Osteoblast (primary cell): ENCODE measurements around the gene FYTTD1. TPM values are rescaled to one million over a fixed set of nuclear protein-coding genes. Genes with fewer than 3 reads are reported as not detected.

Experiments
- DNase-seq: peaks from one replicate; pipeline ENCODE4 v3.0.0; 2011; ENCODE audit warnings: low spot score, mixed read lengths; ENCODE audit not compliant: insufficient read length; ENCODE audit errors: missing footprints
- H2AFZ ChIP-seq: 2 replicates; pipeline ENCODE4 v1.6.0; 2011; ENCODE audit warnings: mild to moderate bottlenecking, low read length
- H3K27ac ChIP-seq: 2 replicates; pipeline ENCODE4 v1.5.1; 2011; ENCODE audit warnings: mild to moderate bottlenecking, low read depth, low read length, moderate library complexity
- H3K27me3 ChIP-seq: 2 replicates; pipeline ENCODE4 v1.6.0; 2012; ENCODE audit warnings: mild to moderate bottlenecking, control low read depth, inconsistent platforms, low read length, moderate library complexity; ENCODE audit not compliant: insufficient read depth
- H3K36me3 ChIP-seq: 2 replicates; pipeline ENCODE4 v1.5.1; 2011; ENCODE audit warnings: mild to moderate bottlenecking, low read length, control low read depth, moderate library complexity; ENCODE audit not compliant: insufficient read depth
- H3K4me1 ChIP-seq: 2 replicates; pipeline ENCODE4 v1.5.1; 2011; ENCODE audit warnings: mild to moderate bottlenecking, low read length, control low read depth, moderate library complexity; ENCODE audit not compliant: insufficient read depth
- H3K4me2 ChIP-seq: 2 replicates; pipeline ENCODE4 v1.6.0; 2011; ENCODE audit warnings: mild to moderate bottlenecking, low read length; ENCODE audit not compliant: insufficient read depth
- H3K4me3 ChIP-seq: fragments of 200-600 bp; sonication (generic); 3 replicates; pipeline ENCODE4 v1.5.1; 2012; ENCODE audit warnings: mild to moderate bottlenecking, low read length, inconsistent platforms; ENCODE audit not compliant: insufficient read depth
- H3K79me2 ChIP-seq: 2 replicates; pipeline ENCODE4 v1.6.0; 2012; ENCODE audit warnings: mild to moderate bottlenecking, low read length, control low read depth, inconsistent platforms; ENCODE audit not compliant: insufficient read depth
- H3K9me3 ChIP-seq: 2 replicates; pipeline ENCODE4 v1.5.1; 2011; ENCODE audit warnings: low read depth, low read length, control low read depth
- H4K20me1 ChIP-seq: 2 replicates; pipeline ENCODE4 v1.6.0; 2012; ENCODE audit warnings: mild to moderate bottlenecking, low read length, control low read depth; ENCODE audit not compliant: insufficient read depth
- CTCF ChIP-seq: IDR thresholded peaks from 2 replicates; pipeline ENCODE4 v1.5.1; 2011; ENCODE audit warnings: mild to moderate bottlenecking, low read depth, low read length, moderate library complexity; ENCODE audit errors: extremely low read depth
- total RNA-seq: library from RNA; depleted of rRNA; stranded (reverse); fragments of >200 nt; gene quantifications from 2 replicates; pipeline ENCODE4 v1.2.3, GENCODE V29; 2012

The FYTTD1 gene
- total RNA-seq, 1 donor = 42.0 TPM

DNA sequence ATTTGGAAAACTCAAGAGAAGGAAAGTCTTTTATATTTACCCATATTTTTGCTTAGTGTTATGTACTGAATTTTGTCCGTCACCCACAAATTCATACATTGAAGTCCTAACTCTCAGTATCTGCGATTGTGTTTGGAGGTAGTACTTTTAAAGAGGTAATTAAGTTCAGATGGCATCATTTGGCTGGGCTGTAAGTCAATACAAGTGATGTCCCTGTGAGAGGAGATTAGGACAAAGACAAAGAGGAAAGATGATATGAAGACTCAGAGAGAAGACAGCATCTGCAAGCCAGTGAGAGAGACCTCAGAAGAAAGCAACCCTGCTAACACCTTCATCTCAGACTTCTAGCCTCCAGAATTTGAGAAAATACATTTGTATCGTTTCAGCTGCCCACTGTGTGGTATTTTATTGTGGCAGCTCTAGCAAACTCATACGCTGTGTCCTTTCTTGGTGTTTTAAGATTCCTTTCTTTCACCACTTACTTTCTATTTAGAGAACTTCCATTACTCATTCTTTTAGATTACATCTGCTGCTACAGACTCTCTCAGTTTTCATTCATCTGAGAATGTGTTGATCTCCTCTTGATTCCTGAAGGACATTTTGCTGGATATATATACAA is 58.4 kb downstream of the FYTTD1 start:
- peak; percentile 30 for DNase-seq
- Histone ChIP-seq H3K9me3 (no peaks in the 10 kb centered on the region), H4K20me1 (peaks cover 24% of the 10 kb centered on the region), H3K79me2 (peaks cover 94% of the 10 kb centered on the region), H3K4me1 (peaks cover 43% of the 10 kb centered on the region), H3K27ac (peak overlapping the region; percentile 82), H3K27me3 (no peaks in the 10 kb centered on the region), H2AFZ (no peak overlapping the region), H3K36me3 (no peaks in the 10 kb centered on the region), H3K4me3 (peak overlapping the region; percentile 4), H3K4me2 (peak overlapping the region; percentile 70)
- TF ChIP-seq CTCF = no peak

- peak overlapping the region; percentile 78 for H3K4me2 ChIP-seq
- no peak for TF ChIP-seq CTCF
- H4K20me1 ChIP-seq = peaks cover 23% of the 10 kb centered on the region
- H3K4me1 ChIP-seq = peaks cover 43% of the 10 kb centered on the region
- H2AFZ ChIP-seq = peak overlapping the region; percentile 45
- peak overlapping the region; percentile 82 for H3K27ac ChIP-seq
- H3K27me3 ChIP-seq = no peaks in the 10 kb centered on the region
- peak; percentile 77 for DNase-seq
- peak overlapping the region; percentile 25 for H3K4me3 ChIP-seq
- H3K9me3 ChIP-seq = no peaks in the 10 kb centered on the region
- H3K36me3 ChIP-seq = no peaks in the 10 kb centered on the region
- H3K79me2 ChIP-seq = peaks cover 93% of the 10 kb centered on the region
Measured at GRCh38 chr3:197809356-197810020, 59.8 kb downstream of the FYTTD1 start.

DNA sequence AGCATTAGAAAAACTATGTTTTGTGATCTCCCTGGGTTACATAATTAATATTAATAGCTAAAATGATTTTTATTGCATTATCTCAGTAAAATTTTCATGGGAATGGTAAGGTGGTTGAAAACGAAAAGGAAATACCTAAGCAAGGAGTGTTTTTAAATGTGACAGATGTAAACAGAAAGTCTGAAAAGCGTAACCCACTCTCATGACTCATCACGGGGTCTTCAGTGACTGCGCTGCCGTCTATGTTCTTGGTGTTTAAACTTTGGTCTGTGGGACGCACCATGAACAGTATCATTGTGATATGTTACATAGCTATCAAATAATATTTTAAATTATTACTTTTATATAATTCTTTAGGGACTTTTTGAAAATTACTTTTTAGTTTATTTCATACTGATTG is 61.2 kb downstream of the FYTTD1 start:
- no peak overlapping the region for H3K4me2 ChIP-seq
- H3K27ac ChIP-seq = peak overlapping the region; percentile 82
- no peaks in the 10 kb centered on the region for H3K9me3 ChIP-seq
- H3K4me1 ChIP-seq = peaks cover 43% of the 10 kb centered on the region
- H4K20me1 ChIP-seq = peaks cover 26% of the 10 kb centered on the region
- no peak overlapping the region for H3K4me3 ChIP-seq
- no peak for TF ChIP-seq CTCF
- H3K27me3 ChIP-seq = no peaks in the 10 kb centered on the region
- no peaks in the 10 kb centered on the region for H3K36me3 ChIP-seq
- DNase-seq = no peak
- no peak overlapping the region for H2AFZ ChIP-seq
- peaks cover 94% of the 10 kb centered on the region for H3K79me2 ChIP-seq

DNA sequence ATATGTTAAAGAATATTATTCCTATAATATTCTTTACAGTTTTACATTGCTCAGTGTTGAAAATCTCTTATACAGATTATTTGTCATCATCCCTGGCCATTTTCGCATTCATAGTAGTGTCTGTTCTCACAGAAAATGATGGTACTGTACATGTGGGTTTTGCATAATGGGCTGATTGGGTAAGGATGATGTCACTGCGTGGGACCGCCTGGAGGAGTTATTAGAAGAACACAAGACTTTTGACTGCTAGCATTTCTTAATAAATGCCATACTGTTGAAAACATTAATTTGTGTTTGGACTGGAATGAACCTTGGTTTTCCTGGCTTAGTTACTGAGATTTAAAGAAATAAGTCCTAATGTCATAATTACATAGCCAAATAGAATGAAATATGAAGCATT is 61.7 kb downstream of the FYTTD1 start:
- Histone ChIP-seq H3K4me2 (peak overlapping the region; percentile 29), H2AFZ (no peak overlapping the region), H3K27me3 (no peaks in the 10 kb centered on the region), H4K20me1 (peaks cover 26% of the 10 kb centered on the region), H3K4me3 (no peak overlapping the region), H3K27ac (peak overlapping the region; percentile 82), H3K4me1 (peaks cover 43% of the 10 kb centered on the region), H3K36me3 (no peaks in the 10 kb centered on the region), H3K79me2 (peaks cover 94% of the 10 kb centered on the region), H3K9me3 (no peaks in the 10 kb centered on the region)
- no peak for TF ChIP-seq CTCF
- DNase-seq = peak; percentile 81
